Cardiac fibroblast (primary cell): ENCODE data around the gene DMRT1.

ENCODE experiments used
- DNase-seq, 2 donors: peaks; one replicate each; pipeline versions ENCODE4 v3.0.0 to v3.0.0-alpha.2; 2010; ENCODE audit warnings: low read depth in 2 of 2
- H3K4me3 ChIP-seq, 2 donors: replicated peaks in 1 of 2; 1 replicate in 1 of 2; 2 replicates in 1 of 2; pipeline ENCODE4 v1.5.1; 2011; ENCODE audit warnings: low read depth in 2 of 2, low read length in 2 of 2, mild to moderate bottlenecking in 2 of 2, moderate library complexity in 1 of 2
- TF ChIP-seq, protein P1 (sequence below): IDR thresholded peaks from one replicate; pipeline ENCODE4 v1.5.1; 2011; ENCODE audit warnings: low read depth, mild to moderate bottlenecking, low read length, inconsistent platforms

DMRT1 gene

DNA sequence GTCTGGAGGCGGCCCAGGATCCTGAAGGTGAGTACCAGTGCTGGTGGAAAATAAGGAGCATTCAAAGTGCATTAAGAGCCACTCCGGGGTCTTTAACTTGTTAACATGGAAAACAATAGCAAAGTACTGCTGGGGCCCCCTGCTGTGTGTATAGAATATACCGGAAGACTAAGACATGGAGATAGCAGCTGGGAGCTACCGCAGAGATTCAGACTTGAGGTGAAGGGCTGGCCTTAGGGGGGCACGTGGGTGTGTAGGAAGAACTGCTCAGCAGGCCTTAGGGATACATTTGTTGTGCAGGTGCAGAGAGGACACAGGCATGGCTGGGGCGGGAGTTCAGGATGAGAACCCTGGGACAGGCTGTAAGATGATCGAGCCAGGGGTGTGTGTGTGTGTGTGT is 1.2 kb upstream of the DMRT1 start:
- TF ChIP-seq, protein P1, sequence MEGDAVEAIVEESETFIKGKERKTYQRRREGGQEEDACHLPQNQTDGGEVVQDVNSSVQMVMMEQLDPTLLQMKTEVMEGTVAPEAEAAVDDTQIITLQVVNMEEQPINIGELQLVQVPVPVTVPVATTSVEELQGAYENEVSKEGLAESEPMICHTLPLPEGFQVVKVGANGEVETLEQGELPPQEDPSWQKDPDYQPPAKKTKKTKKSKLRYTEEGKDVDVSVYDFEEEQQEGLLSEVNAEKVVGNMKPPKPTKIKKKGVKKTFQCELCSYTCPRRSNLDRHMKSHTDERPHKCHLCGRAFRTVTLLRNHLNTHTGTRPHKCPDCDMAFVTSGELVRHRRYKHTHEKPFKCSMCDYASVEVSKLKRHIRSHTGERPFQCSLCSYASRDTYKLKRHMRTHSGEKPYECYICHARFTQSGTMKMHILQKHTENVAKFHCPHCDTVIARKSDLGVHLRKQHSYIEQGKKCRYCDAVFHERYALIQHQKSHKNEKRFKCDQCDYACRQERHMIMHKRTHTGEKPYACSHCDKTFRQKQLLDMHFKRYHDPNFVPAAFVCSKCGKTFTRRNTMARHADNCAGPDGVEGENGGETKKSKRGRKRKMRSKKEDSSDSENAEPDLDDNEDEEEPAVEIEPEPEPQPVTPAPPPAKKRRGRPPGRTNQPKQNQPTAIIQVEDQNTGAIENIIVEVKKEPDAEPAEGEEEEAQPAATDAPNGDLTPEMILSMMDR, result no peak
- no peak for DNase-seq
- H3K4me3 ChIP-seq, result no peak overlapping the region

- DNase-seq, result no peak
- no peak overlapping the region for H3K4me3 ChIP-seq
- TF ChIP-seq, protein P1, result no peak
These were observed 1.3 kb downstream of the DMRT1 start for GRCh38 chr9:842635-843426.

GRCh38 chr9:843427-843785 is 1.9 kb downstream of the DMRT1 start:
- TF ChIP-seq, protein P1, result no peak
- no peak overlapping the region for H3K4me3 ChIP-seq
- DNase-seq, result no peak

GRCh38 chr9:846852-847251 is 5.4 kb downstream of the DMRT1 start:
- no peak for DNase-seq
- TF ChIP-seq, protein P1, result no peak
- no peak overlapping the region for H3K4me3 ChIP-seq

DNA sequence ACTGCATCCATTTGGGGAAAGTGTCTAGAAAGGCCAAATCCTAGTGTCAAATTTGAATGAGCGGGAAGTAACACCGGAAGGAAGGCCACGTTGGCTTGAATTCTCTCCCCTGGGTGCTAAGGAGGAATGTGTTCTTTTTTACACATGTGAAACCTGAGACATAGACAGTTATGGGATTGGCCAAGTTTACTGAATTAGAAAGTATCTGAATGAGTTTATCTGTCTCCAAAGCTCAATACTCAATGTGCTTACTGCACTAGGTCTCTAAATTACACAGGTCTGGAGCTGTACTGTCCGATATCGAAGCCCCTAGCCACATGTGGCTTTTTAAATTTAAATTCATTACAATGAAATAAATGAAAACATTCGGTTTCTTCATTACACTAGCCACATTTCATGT is 6.0 kb downstream of the DMRT1 start:
- DNase-seq, result no peak
- TF ChIP-seq, protein P1, result no peak
- H3K4me3 ChIP-seq, result no peak overlapping the region

- H3K4me3 ChIP-seq, result no peak overlapping the region
- TF ChIP-seq, protein P1, result no peak
- no peak for DNase-seq
These were observed 7.9 kb downstream of the DMRT1 start for GRCh38 chr9:849431-849830.

- TF ChIP-seq, protein P1, result no peak
- no peak for DNase-seq
- no peak overlapping the region for H3K4me3 ChIP-seq
These were observed 11.0 kb downstream of the DMRT1 start for GRCh38 chr9:852539-852938.
